K562 (cell line): ENCODE data around the gene GNAI2. TPM values are rescaled to one million over a fixed set of nuclear protein-coding genes. Genes with fewer than 3 reads are reported as not detected.

Experiments
- ATAC-seq: fragments of 200-7000 bp; cut with Tn5 transposase; 3 replicates; pipeline ENCODE4 v1.9.1; 2020; ENCODE audit warnings: moderate library complexity
- BruUV-seq: library from RNA; stranded (reverse); fragments of 400-500 nt; replicated peaks from 2 replicates; lab custom pipeline; 2021; lab: Mats Ljungman, UMichigan
- CTCF ChIA-PET: fragments of 300-600 bp; formaldehyde crosslinking; extraction: SDS; loops from one replicate; lab custom pipeline; 2021; ENCODE audit warnings: low intra/inter-chr PET ratio; lab: Yijun Ruan, JAX
- POLR2A ChIA-PET: fragments of 300-600, 350-650 bp; sonication (Branson Sonifier 250); formaldehyde crosslinking; extraction: SDS; loops from one replicate; lab custom pipeline; 2021; ENCODE audit warnings: antibody characterized with exemption, inconsistent platforms; lab: Yijun Ruan, JAX
- DNase-seq, 4 experiments: peaks; one replicate each; pipeline versions ENCODE4 v3.0.0 to v3.0.0-alpha.2; 2011 to 2018; ENCODE audit warnings: low spot score in 3 of 4, mixed read lengths in 3 of 4; ENCODE audit errors: extremely low read depth in 1 of 4
- FAIRE-seq: peaks from 2 replicates; lab custom pipeline; 2011; peaks lifted over from hg19 to GRCh38; lab: Jason Lieb, UNC
- H2AFZ ChIP-seq: 2 replicates; pipeline ENCODE4 v1.6.0; 2011; ENCODE audit warnings: low read depth, low read length, control low read depth, inconsistent platforms
- H3K27ac ChIP-seq: fragments of 200-600 bp; 3 replicates; pipeline ENCODE4 v1.8.0; 2011; ENCODE audit warnings: low read depth, mild to moderate bottlenecking, control low read depth, inconsistent platforms, low read length, moderate library complexity, mixed read lengths; ENCODE audit errors: extremely low read depth
- H3K27me3 ChIP-seq, 2 experiments: fragments of 300-600 bp in 1 of 2; 2 replicates in 1 of 2; 3 replicates in 1 of 2; pipeline versions ENCODE4 v1.6.0 to v1.8.0; 2011; ENCODE audit warnings: inconsistent platforms in 2 of 2, low read length in 2 of 2, mild to moderate bottlenecking in 1 of 2, mixed read lengths in 1 of 2, moderate library complexity in 1 of 2; ENCODE audit not compliant: control insufficient read depth in 2 of 2, insufficient read depth in 2 of 2
- H3K36me3 ChIP-seq: fragments of 300-600 bp; 3 replicates; pipeline ENCODE4 v1.8.0; 2011; ENCODE audit warnings: mild to moderate bottlenecking, low read length, inconsistent platforms; ENCODE audit not compliant: control insufficient read depth, insufficient read depth
- H3K4me1 ChIP-seq, 2 experiments: fragments of 200-600 bp in 1 of 2; replicated peaks in 1 of 2; 2 replicates in 1 of 2; 3 replicates in 1 of 2; pipeline versions ENCODE4 v1.5.1 to v1.8.0; 2011; ENCODE audit warnings: inconsistent platforms in 2 of 2, low read length in 2 of 2, mild to moderate bottlenecking in 1 of 2, mixed read lengths in 1 of 2, moderate library complexity in 1 of 2; ENCODE audit not compliant: control insufficient read depth in 2 of 2, insufficient read depth in 2 of 2
- H3K4me2 ChIP-seq: 2 replicates; pipeline ENCODE4 v1.6.1; 2011; ENCODE audit warnings: low read length, control low read depth, inconsistent platforms, mixed read lengths; ENCODE audit not compliant: insufficient read depth
- H3K4me3 ChIP-seq: fragments of 200-600 bp; sonication (generic), shearing (Covaris generic); 2 replicates; pipeline ENCODE4 v1.5.1; 2016; ENCODE audit warnings: control low read depth, inconsistent platforms
- H3K79me2 ChIP-seq: fragments of 200-600 bp; 3 replicates; pipeline ENCODE4 v1.8.0; 2011; ENCODE audit warnings: low read length, inconsistent platforms; ENCODE audit not compliant: control insufficient read depth, insufficient read depth
- H3K9ac ChIP-seq, 2 experiments: 2 replicates each; pipeline versions ENCODE4 v1.6.0 to v1.6.1; 2011; ENCODE audit warnings: low read depth in 2 of 2, low read length in 2 of 2, control low read depth in 1 of 2, inconsistent platforms in 1 of 2, mild to moderate bottlenecking in 1 of 2, mixed read lengths in 1 of 2; ENCODE audit not compliant: insufficient read depth in 1 of 2
- H3K9me1 ChIP-seq: one replicate; pipeline ENCODE4 v1.6.0; 2011; ENCODE audit warnings: inconsistent platforms, mild to moderate bottlenecking, low read length, moderate library complexity; ENCODE audit not compliant: control insufficient read depth, insufficient read depth
- H3K9me3 ChIP-seq: replicated peaks from 2 replicates; pipeline ENCODE4 v1.5.1; 2011; ENCODE audit warnings: low read depth, low read length, inconsistent platforms; ENCODE audit not compliant: control insufficient read depth, insufficient read depth
- H4K20me1 ChIP-seq: replicated peaks from 2 replicates; pipeline ENCODE4 v1.6.1; 2011; ENCODE audit warnings: low read length, inconsistent platforms, mixed read lengths; ENCODE audit not compliant: control insufficient read depth, insufficient read depth
- BRF1 ChIP-seq: IDR thresholded peaks from 3 replicates; pipeline ENCODE4 v1.6.1; 2011; ENCODE audit warnings: borderline replicate concordance, mild to moderate bottlenecking; ENCODE audit not compliant: insufficient read length; ENCODE audit errors: extremely low read depth
- CC2D1A ChIP-seq: fragments of 450-650 bp; IDR thresholded peaks from 2 replicates; pipeline ENCODE4 v1.6.1; 2017; ENCODE audit warnings: mild to moderate bottlenecking
- CHD2 ChIP-seq: IDR thresholded peaks from 2 replicates; pipeline ENCODE4 v1.6.1; 2011; ENCODE audit warnings: low read depth, low read length
- JUND ChIP-seq, 2 experiments: IDR thresholded peaks; 2 replicates in 1 of 2; 3 replicates in 1 of 2; pipeline ENCODE4 v1.6.1; 2011; ENCODE audit warnings: borderline replicate concordance in 2 of 2, low read depth in 2 of 2, low read length in 2 of 2, improper control_type of control experiment in 1 of 2, missing biosample characterization in 1 of 2, missing genetic modification characterization in 1 of 2, missing genetic modification reagents in 1 of 2
- RBFOX2 ChIP-seq: fragments of 200-400 bp; formaldehyde crosslinking; IDR thresholded peaks from 2 replicates; pipeline ENCODE4 v1.6.1; 2017; ENCODE audit warnings: low read depth, mild to moderate bottlenecking, low read length, moderate library complexity
- RBM22 ChIP-seq: fragments of 200-400 bp; formaldehyde crosslinking; IDR thresholded peaks from 2 replicates; pipeline ENCODE4 v1.6.1; 2018; ENCODE audit warnings: low read length, low read depth; ENCODE audit not compliant: poor library complexity, severe bottlenecking
- SMARCC2 ChIP-seq: fragments of 450-650 bp; IDR thresholded peaks from 2 replicates; pipeline ENCODE4 v1.6.1; 2017; ENCODE audit warnings: antibody characterized with exemption, moderate library complexity, mild to moderate bottlenecking, low read depth
- ZNF57 ChIP-seq: fragments of 450-650 bp; formaldehyde crosslinking; IDR thresholded peaks from 2 replicates; pipeline ENCODE4 v1.4.0; 2020; ENCODE audit warnings: mild to moderate bottlenecking, moderate library complexity
- ZNF75A ChIP-seq: fragments of 450-650 bp; formaldehyde crosslinking; IDR thresholded peaks from 2 replicates; pipeline ENCODE4 v1.4.0; 2020; ENCODE audit warnings: mild to moderate bottlenecking
- WGBS: fragments of 100-300 bp; shearing (Covaris generic); methylation state at CpG from one replicate; pipeline ENCODE4 v1.1.6; 2016; ENCODE audit warnings: low coverage, mixed read lengths; ENCODE audit not compliant: insufficient coverage; ENCODE audit errors: missing lambda C conversion rate; 5-methylcytosine and 5-hydroxymethylcytosine counted together
- in situ Hi-C: fragments of 300-500 bp; cut with MboI; formaldehyde crosslinking; loops from 4 replicates; pipeline ENCODE4 v1.15.0; 2018; ENCODE audit warnings: inconsistent platforms, mixed read lengths
- intact Hi-C: fragments of 100-400 bp; cut with micrococcal nuclease; formaldehyde crosslinking; loops from 2 replicates; pipeline ENCODE4 v1.14.2; 2022
- polyA plus RNA-seq, 8 experiments: library from polyadenylated mRNA; depleted of rRNA in 4 of 8; stranded (reverse) in 5 of 8; unstranded in 3 of 8; fragments of >200 nt; fragmentation: Nextera tagmentation in 2 of 8; fragmentation: Illumina TruSeq in 1 of 8; extraction: Ambion mirVana in 2 of 8; extraction: Trizol in 1 of 8; gene quantifications; 2 replicates each; pipeline versions ENCODE4 v1.2.1 to v1.2.3, GENCODE V29; 2011 to 2014; ENCODE audit warnings: inconsistent platforms in 1 of 8, missing spikeins in 1 of 8
- total RNA-seq, 7 experiments: library from RNA; depleted of rRNA in 6 of 7; stranded (reverse); fragments of >200 nt in 6 of 7; fragmentation: Illumina TruSeq in 2 of 7; extraction: Trizol in 2 of 7; gene quantifications; 2 replicates each; pipeline versions ENCODE4 v1.2.1 to v1.2.3, GENCODE V29; 2011 to 2021; ENCODE audit warnings: low replicate concordance in 1 of 7
- TF ChIP-seq, protein P1 (sequence below): sonication (generic); formaldehyde crosslinking; IDR thresholded peaks from 2 replicates; pipeline ENCODE4 v1.8.0; 2022; ENCODE audit warnings: mild to moderate bottlenecking, missing genetic modification reagents
- TF ChIP-seq, protein P2 (sequence below), 2 experiments: fragments of 450-650 bp; conservative IDR thresholded peaks; 2 replicates each; pipeline ENCODE4 v1.6.1; 2017; ENCODE audit warnings: mild to moderate bottlenecking in 2 of 2, moderate library complexity in 2 of 2
- TF ChIP-seq, protein P3 (sequence below): fragments of 450-650 bp; formaldehyde crosslinking; IDR thresholded peaks from 2 replicates; pipeline ENCODE4 v1.4.0; 2020; ENCODE audit warnings: mild to moderate bottlenecking, moderate library complexity

GNAI2 gene
- total and polyA plus RNA-seq, 9 of the 15 experiments (the other 6 are each of a cell fraction or from before 2014, with no cell fraction given): 1.1 to 72.2 (median 42.7) TPM

DNA sequence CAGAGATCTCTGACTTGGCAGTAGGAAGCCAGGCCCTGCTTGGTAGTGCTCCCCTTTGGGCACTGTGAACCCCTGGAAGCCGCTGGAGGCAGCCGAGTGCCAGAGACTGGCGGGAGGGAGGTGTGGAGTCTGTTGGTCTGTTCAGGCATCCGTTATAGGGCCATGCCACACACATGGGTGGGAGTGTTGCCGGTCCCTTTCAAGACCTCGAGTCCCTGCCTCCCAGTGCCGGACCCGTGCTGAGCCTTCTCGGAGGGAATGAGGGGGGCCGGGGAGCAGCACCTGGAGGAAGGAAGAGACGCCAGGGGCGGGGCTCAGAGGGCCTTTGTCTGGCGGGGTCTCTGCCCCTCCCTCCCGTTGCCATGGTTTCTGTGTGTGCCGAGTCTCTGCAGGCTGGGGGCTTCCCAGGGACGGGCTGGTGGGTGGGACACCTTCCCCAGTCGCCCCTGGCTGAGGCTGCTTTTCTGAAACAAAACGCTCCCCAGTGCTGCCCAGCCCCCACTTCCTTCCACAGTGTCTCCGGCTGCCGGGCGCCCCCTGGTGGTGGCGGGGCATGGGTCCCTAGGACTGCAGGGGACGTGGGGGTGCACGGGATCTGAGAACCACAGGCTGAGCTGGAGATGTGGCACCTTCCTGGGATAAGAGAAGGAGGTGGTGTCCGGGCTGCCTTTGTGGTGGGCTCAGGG lies 10.0 kb downstream of the GNAI2 start:
- no TSS peak for BruUV-seq
- intact Hi-C loops (loop anchor here (1.0 kb wide), 1 partner anchor 19 kb away; no protein-coding TSS in a partner anchor), in situ Hi-C loops (no loop called here)
- H3K27me3 ChIP-seq: no peaks in the 10 kb centered on the region
- no peaks in the 10 kb centered on the region for H3K9me1 ChIP-seq
- ATAC-seq: peak; percentile 96
- peak; percentile 73 to 89 (median 80) for DNase-seq
- WGBS: 0% methylated on average over 2 of the region's 25 CpGs
- peaks cover 42 to 51% of the 10 kb centered on the region in 2 experiments for H3K4me1 ChIP-seq
- peak overlapping the region; percentile 32 for H3K4me3 ChIP-seq
- CTCF ChIA-PET: interaction anchor here (0.7 to 2.7 kb wide), 5 partner anchors 19 to 54 kb away, joined by 3 to 26 read pairs (median 3); no protein-coding TSS in a partner anchor
- H3K9me3 ChIP-seq: no peaks in the 10 kb centered on the region
- peak overlapping the region; percentile 69 to 95 for H3K9ac ChIP-seq
- no peaks in the 10 kb centered on the region for H4K20me1 ChIP-seq
- peaks cover 29% of the 10 kb centered on the region for H3K79me2 ChIP-seq
- H3K36me3 ChIP-seq: peaks cover 5% of the 10 kb centered on the region; the same call in 1 of the 3 replicates
- POLR2A ChIA-PET: interaction anchor here (0.6 to 2.1 kb wide), 7 partner anchors 10 to 321 kb away, joined by 3 to 8 read pairs (median 4); partner anchors contain the start of gene GNAI2
- peak overlapping the region; percentile 78 for H3K4me2 ChIP-seq
- H2AFZ ChIP-seq: peak overlapping the region; percentile 89
- peak overlapping the region; percentile 85 for H3K27ac ChIP-seq
- FAIRE-seq: peak; percentile 56
- TF ChIP-seq BRF1 (no peak), ZNF57 (CRISPR knock-in tag) (no peak), ZNF75A (CRISPR knock-in tag) (no peak), CHD2 (peak; percentile 70), SMARCC2 (no peak), RBM22 (no peak), CC2D1A (peak; percentile 69), RBFOX2 (peak; percentile 72), JUND (IDR thresholded peaks at IDR 0.05; ENCODE audit: borderline replicate concordance, low read depth, low read length) (peak; percentile 23; the same call in 1 of the 2 replicates), JUND (tag; IDR thresholded peaks at IDR 0.05; ENCODE audit: borderline replicate concordance, low read depth, low read length) (no peak; the same call in 2 of the 3 replicates)
- TF ChIP-seq, protein P1, sequence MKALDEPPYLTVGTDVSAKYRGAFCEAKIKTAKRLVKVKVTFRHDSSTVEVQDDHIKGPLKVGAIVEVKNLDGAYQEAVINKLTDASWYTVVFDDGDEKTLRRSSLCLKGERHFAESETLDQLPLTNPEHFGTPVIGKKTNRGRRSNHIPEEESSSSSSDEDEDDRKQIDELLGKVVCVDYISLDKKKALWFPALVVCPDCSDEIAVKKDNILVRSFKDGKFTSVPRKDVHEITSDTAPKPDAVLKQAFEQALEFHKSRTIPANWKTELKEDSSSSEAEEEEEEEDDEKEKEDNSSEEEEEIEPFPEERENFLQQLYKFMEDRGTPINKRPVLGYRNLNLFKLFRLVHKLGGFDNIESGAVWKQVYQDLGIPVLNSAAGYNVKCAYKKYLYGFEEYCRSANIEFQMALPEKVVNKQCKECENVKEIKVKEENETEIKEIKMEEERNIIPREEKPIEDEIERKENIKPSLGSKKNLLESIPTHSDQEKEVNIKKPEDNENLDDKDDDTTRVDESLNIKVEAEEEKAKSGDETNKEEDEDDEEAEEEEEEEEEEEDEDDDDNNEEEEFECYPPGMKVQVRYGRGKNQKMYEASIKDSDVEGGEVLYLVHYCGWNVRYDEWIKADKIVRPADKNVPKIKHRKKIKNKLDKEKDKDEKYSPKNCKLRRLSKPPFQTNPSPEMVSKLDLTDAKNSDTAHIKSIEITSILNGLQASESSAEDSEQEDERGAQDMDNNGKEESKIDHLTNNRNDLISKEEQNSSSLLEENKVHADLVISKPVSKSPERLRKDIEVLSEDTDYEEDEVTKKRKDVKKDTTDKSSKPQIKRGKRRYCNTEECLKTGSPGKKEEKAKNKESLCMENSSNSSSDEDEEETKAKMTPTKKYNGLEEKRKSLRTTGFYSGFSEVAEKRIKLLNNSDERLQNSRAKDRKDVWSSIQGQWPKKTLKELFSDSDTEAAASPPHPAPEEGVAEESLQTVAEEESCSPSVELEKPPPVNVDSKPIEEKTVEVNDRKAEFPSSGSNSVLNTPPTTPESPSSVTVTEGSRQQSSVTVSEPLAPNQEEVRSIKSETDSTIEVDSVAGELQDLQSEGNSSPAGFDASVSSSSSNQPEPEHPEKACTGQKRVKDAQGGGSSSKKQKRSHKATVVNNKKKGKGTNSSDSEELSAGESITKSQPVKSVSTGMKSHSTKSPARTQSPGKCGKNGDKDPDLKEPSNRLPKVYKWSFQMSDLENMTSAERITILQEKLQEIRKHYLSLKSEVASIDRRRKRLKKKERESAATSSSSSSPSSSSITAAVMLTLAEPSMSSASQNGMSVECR (CRISPR knock-in tag): 0 out of 2 replicates have a peak, but pooled peaks have one; percentile 46
- TF ChIP-seq, protein P2, sequence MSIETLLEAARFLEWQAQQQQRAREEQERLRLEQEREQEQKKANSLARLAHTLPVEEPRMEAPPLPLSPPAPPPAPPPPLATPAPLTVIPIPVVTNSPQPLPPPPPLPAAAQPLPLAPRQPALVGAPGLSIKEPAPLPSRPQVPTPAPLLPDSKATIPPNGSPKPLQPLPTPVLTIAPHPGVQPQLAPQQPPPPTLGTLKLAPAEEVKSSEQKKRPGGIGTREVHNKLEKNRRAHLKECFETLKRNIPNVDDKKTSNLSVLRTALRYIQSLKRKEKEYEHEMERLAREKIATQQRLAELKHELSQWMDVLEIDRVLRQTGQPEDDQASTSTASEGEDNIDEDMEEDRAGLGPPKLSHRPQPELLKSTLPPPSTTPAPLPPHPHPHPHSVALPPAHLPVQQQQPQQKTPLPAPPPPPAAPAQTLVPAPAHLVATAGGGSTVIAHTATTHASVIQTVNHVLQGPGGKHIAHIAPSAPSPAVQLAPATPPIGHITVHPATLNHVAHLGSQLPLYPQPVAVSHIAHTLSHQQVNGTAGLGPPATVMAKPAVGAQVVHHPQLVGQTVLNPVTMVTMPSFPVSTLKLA (conservative IDR thresholded peaks at IDR 0.05): peak; percentile 46 to 62; a peak in 2 of 4 replicates
- TF ChIP-seq, protein P3, sequence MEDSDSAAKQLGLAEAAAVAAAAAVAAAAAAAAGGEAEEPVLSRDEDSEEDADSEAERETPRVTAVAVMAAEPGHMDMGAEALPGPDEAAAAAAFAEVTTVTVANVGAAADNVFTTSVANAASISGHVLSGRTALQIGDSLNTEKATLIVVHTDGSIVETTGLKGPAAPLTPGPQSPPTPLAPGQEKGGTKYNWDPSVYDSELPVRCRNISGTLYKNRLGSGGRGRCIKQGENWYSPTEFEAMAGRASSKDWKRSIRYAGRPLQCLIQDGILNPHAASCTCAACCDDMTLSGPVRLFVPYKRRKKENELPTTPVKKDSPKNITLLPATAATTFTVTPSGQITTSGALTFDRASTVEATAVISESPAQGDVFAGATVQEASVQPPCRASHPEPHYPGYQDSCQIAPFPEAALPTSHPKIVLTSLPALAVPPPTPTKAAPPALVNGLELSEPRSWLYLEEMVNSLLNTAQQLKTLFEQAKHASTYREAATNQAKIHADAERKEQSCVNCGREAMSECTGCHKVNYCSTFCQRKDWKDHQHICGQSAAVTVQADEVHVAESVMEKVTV (CRISPR knock-in tag): peak; percentile 73
